ENCODE results near the gene PALM. TPM values are rescaled to one million over a fixed set of nuclear protein-coding genes. Genes with fewer than 3 reads are reported as not detected.

Gene PALM
- total RNA-seq, 1 donor from 2014 or later, result 13.9 TPM

DNA sequence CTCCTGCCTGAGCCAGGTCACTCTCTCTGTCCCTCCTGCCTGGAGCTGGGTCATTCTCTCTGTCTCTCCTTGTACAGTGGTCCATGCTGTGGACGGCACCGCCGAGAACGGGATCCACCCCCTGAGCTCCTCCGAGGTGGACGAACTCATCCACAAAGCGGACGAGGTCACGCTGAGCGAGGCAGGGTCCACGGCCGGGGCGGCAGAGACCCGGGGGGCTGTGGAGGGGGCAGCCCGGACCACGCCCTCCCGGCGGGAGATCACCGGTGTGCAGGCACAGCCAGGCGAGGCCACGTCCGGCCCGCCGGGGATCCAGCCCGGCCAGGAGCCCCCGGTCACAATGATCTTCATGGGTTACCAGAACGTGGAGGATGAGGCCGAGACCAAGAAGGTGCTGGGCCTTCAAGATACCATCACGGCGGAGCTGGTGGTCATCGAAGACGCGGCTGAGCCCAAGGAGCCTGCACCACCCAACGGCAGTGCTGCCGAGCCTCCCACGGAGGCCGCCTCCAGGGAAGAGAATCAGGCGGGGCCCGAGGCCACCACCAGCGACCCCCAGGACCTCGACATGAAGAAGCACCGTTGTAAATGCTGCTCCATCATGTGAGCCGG lies 37.6 kb downstream of the PALM start:
- Mint-ChIP-seq H3K4me3 (no peak overlapping the region), H3K9me3 (peaks cover 20% of the 10 kb centered on the region)

DNA sequence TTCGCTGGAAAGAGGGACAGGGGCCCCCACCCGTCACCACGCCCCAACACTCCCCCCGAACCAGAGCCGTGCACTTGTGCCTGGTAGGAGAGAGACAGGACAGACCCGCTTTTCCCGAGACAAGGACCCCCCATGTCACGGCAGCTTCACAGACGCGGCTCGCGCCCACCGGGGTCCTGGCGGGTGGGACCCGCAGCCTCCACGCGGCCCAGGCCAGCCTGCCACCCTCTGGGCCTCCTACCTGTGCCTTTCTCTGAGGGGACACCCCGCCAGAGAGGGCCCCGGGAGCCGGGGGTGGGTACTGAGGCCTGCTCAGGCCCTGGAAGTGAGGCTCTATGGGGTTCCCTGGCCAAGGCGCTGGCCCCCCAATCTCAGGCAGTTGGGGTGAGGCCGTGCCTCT lies 38.2 kb downstream of the PALM start:
- H3F3A ChIP-seq (ENCODE audit: low read depth), result no peaks in the 10 kb centered on the region
- H3K27ac ChIP-seq, result no peak overlapping the region
- no peaks in the 10 kb centered on the region for H4K20me1 ChIP-seq (ENCODE audit: low read depth)
- no peak overlapping the region for H3K9ac ChIP-seq
- no peaks in the 10 kb centered on the region for H3K36me3 ChIP-seq
- H3K4me3 ChIP-seq, result no peak overlapping the region
- no peaks in the 10 kb centered on the region for H3K9me3 ChIP-seq (ENCODE audit: low read depth)
- H3K79me2 ChIP-seq (ENCODE audit: low read depth), result no peaks in the 10 kb centered on the region
- H2AFZ ChIP-seq (replicated peaks), result no peak overlapping the region
- no peaks in the 10 kb centered on the region for H3K4me1 Mint-ChIP-seq
- no peak for DNase-seq (ENCODE audit: low spot score)
- peaks cover 2% of the 10 kb centered on the region for H3K27me3 Mint-ChIP-seq (ENCODE audit: insufficient read depth, low read depth)
- H3K4me3 Mint-ChIP-seq, result no peak overlapping the region
- H3K27me3 ChIP-seq, result no peaks in the 10 kb centered on the region
- no peaks in the 10 kb centered on the region for H3K4me1 ChIP-seq
- H3K4me2 ChIP-seq, result no peak overlapping the region
- no peak overlapping the region for H3K27ac Mint-ChIP-seq
- TF ChIP-seq, protein P1, sequence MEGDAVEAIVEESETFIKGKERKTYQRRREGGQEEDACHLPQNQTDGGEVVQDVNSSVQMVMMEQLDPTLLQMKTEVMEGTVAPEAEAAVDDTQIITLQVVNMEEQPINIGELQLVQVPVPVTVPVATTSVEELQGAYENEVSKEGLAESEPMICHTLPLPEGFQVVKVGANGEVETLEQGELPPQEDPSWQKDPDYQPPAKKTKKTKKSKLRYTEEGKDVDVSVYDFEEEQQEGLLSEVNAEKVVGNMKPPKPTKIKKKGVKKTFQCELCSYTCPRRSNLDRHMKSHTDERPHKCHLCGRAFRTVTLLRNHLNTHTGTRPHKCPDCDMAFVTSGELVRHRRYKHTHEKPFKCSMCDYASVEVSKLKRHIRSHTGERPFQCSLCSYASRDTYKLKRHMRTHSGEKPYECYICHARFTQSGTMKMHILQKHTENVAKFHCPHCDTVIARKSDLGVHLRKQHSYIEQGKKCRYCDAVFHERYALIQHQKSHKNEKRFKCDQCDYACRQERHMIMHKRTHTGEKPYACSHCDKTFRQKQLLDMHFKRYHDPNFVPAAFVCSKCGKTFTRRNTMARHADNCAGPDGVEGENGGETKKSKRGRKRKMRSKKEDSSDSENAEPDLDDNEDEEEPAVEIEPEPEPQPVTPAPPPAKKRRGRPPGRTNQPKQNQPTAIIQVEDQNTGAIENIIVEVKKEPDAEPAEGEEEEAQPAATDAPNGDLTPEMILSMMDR (IDR thresholded peaks at IDR 0.05), result no peak
- TF ChIP-seq EZH2 (IDR thresholded peaks at IDR 0.05), result no peak
- TF ChIP-seq EZH2phosphoT487 (IDR thresholded peaks at IDR 0.05), result no peak
- peaks cover 7% of the 10 kb centered on the region for H3K36me3 Mint-ChIP-seq
- H3K9me3 Mint-ChIP-seq, result peaks cover 20% of the 10 kb centered on the region

More for the DNA sequence above, 37.6 kb downstream of the PALM start:
- no peaks in the 10 kb centered on the region for H3K4me1 Mint-ChIP-seq
- no peaks in the 10 kb centered on the region for H4K20me1 ChIP-seq (ENCODE audit: low read depth)
- no peaks in the 10 kb centered on the region for H3K79me2 ChIP-seq (ENCODE audit: low read depth)
- no peak overlapping the region for H3K9ac ChIP-seq
- H3K36me3 Mint-ChIP-seq, result peaks cover 7% of the 10 kb centered on the region
- no peak overlapping the region for H3K27ac ChIP-seq
- H3K27me3 ChIP-seq, result no peaks in the 10 kb centered on the region
- DNase-seq (ENCODE audit: low spot score), result no peak
- H3K4me1 ChIP-seq, result no peaks in the 10 kb centered on the region
- H3F3A ChIP-seq (ENCODE audit: low read depth), result no peaks in the 10 kb centered on the region
- TF ChIP-seq EZH2phosphoT487 (IDR thresholded peaks at IDR 0.05), result no peak
- no peaks in the 10 kb centered on the region for H3K9me3 ChIP-seq (ENCODE audit: low read depth)
- H3K27ac Mint-ChIP-seq, result no peak overlapping the region
- no peak overlapping the region for H2AFZ ChIP-seq (replicated peaks)
- H3K36me3 ChIP-seq, result no peaks in the 10 kb centered on the region
- H3K4me3 ChIP-seq, result no peak overlapping the region
- no peak overlapping the region for H3K4me2 ChIP-seq
- peaks cover 2% of the 10 kb centered on the region for H3K27me3 Mint-ChIP-seq (ENCODE audit: insufficient read depth, low read depth)

DNA sequence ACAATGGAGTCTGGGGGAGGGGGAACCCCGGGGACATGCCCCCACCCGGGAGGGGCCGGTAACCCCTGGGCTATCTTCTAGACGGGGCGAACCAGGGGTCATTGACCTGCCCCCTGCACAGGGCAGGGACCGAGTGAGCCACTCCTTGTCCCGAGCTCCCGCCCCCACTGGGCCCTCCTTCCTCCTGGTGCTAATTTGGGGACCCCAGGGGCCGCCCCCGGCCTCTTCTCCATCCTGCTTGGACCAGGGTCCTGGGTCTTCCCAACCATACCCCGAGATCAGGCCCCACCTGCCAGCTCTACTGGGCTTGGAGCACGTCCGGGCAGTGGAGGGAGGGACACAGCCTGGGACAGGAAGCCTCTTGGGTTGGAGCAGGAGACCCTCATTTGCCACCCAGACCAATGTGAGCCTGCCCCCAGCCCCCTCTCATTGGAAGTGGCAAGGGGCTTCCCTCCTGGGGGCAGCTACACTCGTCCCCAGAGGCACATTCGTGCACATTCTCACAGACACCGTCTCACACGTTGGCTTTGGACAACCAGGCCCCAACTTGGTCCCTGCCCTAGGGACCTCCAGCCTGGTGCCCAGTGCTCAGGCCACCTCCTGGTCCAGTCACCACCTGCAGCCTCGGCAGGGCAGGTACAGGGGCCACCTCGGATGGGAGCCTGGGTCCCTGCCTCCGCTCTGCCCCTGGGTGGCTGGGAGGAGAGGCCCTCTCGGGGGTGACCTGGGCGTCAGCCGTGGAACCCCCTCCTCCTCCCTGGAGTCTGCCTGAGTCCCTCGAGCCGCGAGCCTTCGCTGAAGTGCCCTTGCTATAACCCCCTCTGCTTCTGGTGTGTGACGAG lies 38.9 kb downstream of the PALM start:
- Histone ChIP-seq H3K9me3 (ENCODE audit: low read depth) (no peaks in the 10 kb centered on the region), H3K9ac (no peak overlapping the region), H2AFZ (replicated peaks) (no peak overlapping the region), H3K4me2 (no peak overlapping the region), H3F3A (ENCODE audit: low read depth) (no peaks in the 10 kb centered on the region), H3K4me1 (no peaks in the 10 kb centered on the region), H3K4me3 (no peak overlapping the region), H3K36me3 (no peaks in the 10 kb centered on the region), H3K79me2 (ENCODE audit: low read depth) (no peaks in the 10 kb centered on the region), H3K27me3 (no peaks in the 10 kb centered on the region), H4K20me1 (ENCODE audit: low read depth) (no peaks in the 10 kb centered on the region), H3K27ac (no peak overlapping the region)
- Mint-ChIP-seq H3K27me3 (ENCODE audit: insufficient read depth, low read depth) (peaks cover 2% of the 10 kb centered on the region), H3K36me3 (peaks cover 7% of the 10 kb centered on the region), H3K27ac (no peak overlapping the region), H3K9me3 (peaks cover 20% of the 10 kb centered on the region), H3K4me1 (no peaks in the 10 kb centered on the region), H3K4me3 (no peak overlapping the region)
- TF ChIP-seq EZH2 (IDR thresholded peaks at IDR 0.05) (no peak), EZH2phosphoT487 (IDR thresholded peaks at IDR 0.05) (no peak)
- TF ChIP-seq, protein P1 (IDR thresholded peaks at IDR 0.05), result no peak
- no peak for DNase-seq (ENCODE audit: low spot score)

DNA sequence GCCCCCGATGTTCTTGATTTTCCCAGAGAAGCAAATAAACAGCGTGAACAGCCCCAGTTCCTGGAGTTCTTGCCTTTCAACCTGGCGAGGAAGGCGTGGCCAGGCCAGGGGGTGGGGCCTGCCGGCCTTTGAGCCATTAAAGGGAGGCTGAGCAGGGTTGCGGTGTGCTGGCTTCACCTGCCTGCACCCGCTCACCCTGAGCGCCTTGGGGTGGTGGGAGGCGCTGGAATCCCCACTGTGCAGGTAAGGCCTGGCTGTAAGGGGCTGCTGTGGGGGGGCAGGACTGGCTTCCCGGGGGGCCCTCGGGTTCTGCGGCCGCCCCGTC lies 39.5 kb downstream of the PALM start:
- peaks cover 7% of the 10 kb centered on the region for H3K36me3 Mint-ChIP-seq
- H3K4me1 Mint-ChIP-seq, result peaks cover 4% of the 10 kb centered on the region
- Histone ChIP-seq H3K27me3 (no peaks in the 10 kb centered on the region), H2AFZ (replicated peaks) (no peak overlapping the region), H3K36me3 (no peaks in the 10 kb centered on the region), H3K79me2 (ENCODE audit: low read depth) (no peaks in the 10 kb centered on the region), H4K20me1 (ENCODE audit: low read depth) (no peaks in the 10 kb centered on the region), H3K9ac (no peak overlapping the region), H3F3A (ENCODE audit: low read depth) (no peaks in the 10 kb centered on the region), H3K27ac (no peak overlapping the region), H3K4me3 (no peak overlapping the region), H3K9me3 (ENCODE audit: low read depth) (no peaks in the 10 kb centered on the region), H3K4me2 (no peak overlapping the region), H3K4me1 (no peaks in the 10 kb centered on the region)
- peaks cover 20% of the 10 kb centered on the region for H3K9me3 Mint-ChIP-seq
- no peak overlapping the region for H3K4me3 Mint-ChIP-seq
- H3K27me3 Mint-ChIP-seq (ENCODE audit: insufficient read depth, low read depth), result peaks cover 2% of the 10 kb centered on the region
- no peak for DNase-seq (ENCODE audit: low spot score)
- no peak overlapping the region for H3K27ac Mint-ChIP-seq
- TF ChIP-seq EZH2phosphoT487 (IDR thresholded peaks at IDR 0.05) (no peak), EZH2 (IDR thresholded peaks at IDR 0.05) (no peak)
- TF ChIP-seq, protein P1 (IDR thresholded peaks at IDR 0.05), result no peak
